Astrocyte (in vitro differentiated cells and primary cell): ENCODE results near the gene TRAPPC2B. TPM values are rescaled to one million over a fixed set of nuclear protein-coding genes. Genes with fewer than 3 reads are reported as not detected.

Experiments used
- total RNA-seq: library from RNA; stranded (reverse); gene quantifications from 2 replicates; pipeline ENCODE4 v1.2.1, GENCODE V29; 2021

The TRAPPC2B gene
- total RNA-seq, 1 donor from 2014 or later: 9.2 TPM

Other genes with a start within 250 kb of the TRAPPC2B start
- gene USP29, start 243.6 kb upstream of the TRAPPC2B start, total RNA-seq: not detected in 2 replicates
- gene ZIM3, start 218.3 kb upstream of the TRAPPC2B start, total RNA-seq: not detected in 2 replicates
- not detected in 2 replicates for gene DUXA, start 196.1 kb upstream of the TRAPPC2B start, total RNA-seq
- gene ZNF264, start 172.1 kb upstream of the TRAPPC2B start, total RNA-seq: 25.5 and 26.5 TPM in 2 replicates
- gene AURKC, start 132.5 kb upstream of the TRAPPC2B start, total RNA-seq: 1.2 and 1.6 TPM in 2 replicates
- gene ZNF805, start 122.9 kb upstream of the TRAPPC2B start, total RNA-seq: 21.7 and 23.8 TPM in 2 replicates
- 87.2 and 105 TPM in 2 replicates for gene ZNF460, start 83.1 kb upstream of the TRAPPC2B start, total RNA-seq
- gene ZNF543, start 43.1 kb upstream of the TRAPPC2B start, total RNA-seq: 8.7 and 9.5 TPM in 2 replicates
- gene ZNF304, start 12.3 kb upstream of the TRAPPC2B start, total RNA-seq: 11.5 and 12.2 TPM in 2 replicates
- gene ZNF547, start within 50 bp of the TRAPPC2B start, total RNA-seq: 3.6 and 4.1 TPM in 2 replicates
- 16.6 and 16.7 TPM in 2 replicates for gene ZNF548, start 26.3 kb downstream of the TRAPPC2B start, total RNA-seq
- gene ZNF17, start 47.6 kb downstream of the TRAPPC2B start, total RNA-seq: 7.7 and 11.6 TPM in 2 replicates
- gene ZNF749, start 71.8 kb downstream of the TRAPPC2B start, total RNA-seq: 14.1 and 16.2 TPM in 2 replicates
- gene VN1R1, start 93.6 kb downstream of the TRAPPC2B start, total RNA-seq: 1.5 and 1.7 TPM in 2 replicates
- gene ZNF772, start 114.0 kb downstream of the TRAPPC2B start, total RNA-seq: 13.8 and 14.5 TPM in 2 replicates
- gene ZNF419, start 124.2 kb downstream of the TRAPPC2B start, total RNA-seq: 13.1 and 14.1 TPM in 2 replicates
- 11.4 and 13.3 TPM in 2 replicates for gene ZNF773, start 136.4 kb downstream of the TRAPPC2B start, total RNA-seq
- gene ZNF549, start 163.8 kb downstream of the TRAPPC2B start, total RNA-seq: 6.7 and 7.3 TPM in 2 replicates
- gene ZNF550, start 196.3 kb downstream of the TRAPPC2B start, total RNA-seq: 13.4 and 13.5 TPM in 2 replicates
- 9.3 and 9.7 TPM in 2 replicates for gene ZNF416, start 215.4 kb downstream of the TRAPPC2B start, total RNA-seq
- 8.7 and 8.9 TPM in 2 replicates for gene ZIK1, start 220.6 kb downstream of the TRAPPC2B start, total RNA-seq
- 3.5 and 4.7 TPM in 2 replicates for gene ZNF530, start 236.3 kb downstream of the TRAPPC2B start, total RNA-seq